Measurements from ENCODE around the gene ADAMTS13. TPM values are rescaled to one million over a fixed set of nuclear protein-coding genes. Genes with fewer than 3 reads are reported as not detected.
"Not testable (repeated sequence)": the region's sequence is repeated elsewhere in the genome, so short reads cannot be mapped to it uniquely, and the experiment has no call there.

The ADAMTS13 gene
- total RNA-seq, 2 donors from 2014 or later: 3.9 to 4.7 TPM

- Mint-ChIP-seq H3K27me3 (ENCODE audit: low read depth) (peaks cover 4% of the 10 kb centered on the region), H3K27ac (no peak overlapping the region), H3K36me3 (ENCODE audit: insufficient read depth in 2 of 2) (no peaks in the 10 kb centered on the region), H3K4me3 (no peak overlapping the region), H3K9me3 (no peaks in the 10 kb centered on the region), H3K4me1 (ENCODE audit: low read depth) (no peaks in the 10 kb centered on the region)
- DNase-seq (no peak), ATAC-seq (replicated peaks in 1 of 2) (no peak)
Observed at GRCh38 chr9:133384736-133385321, 37.3 kb upstream of the ADAMTS13 start.

- peaks cover 5% of the 10 kb centered on the region for H3K27me3 Mint-ChIP-seq (ENCODE audit: low read depth)
- H3K27ac Mint-ChIP-seq: no peak overlapping the region
- no peaks in the 10 kb centered on the region for H3K4me1 Mint-ChIP-seq (ENCODE audit: low read depth)
- DNase-seq (no peak), ATAC-seq (replicated peaks in 1 of 2) (no peak)
- H3K4me3 Mint-ChIP-seq: no peak overlapping the region
- H3K9me3 Mint-ChIP-seq: no peaks in the 10 kb centered on the region
- H3K36me3 Mint-ChIP-seq (ENCODE audit: insufficient read depth in 2 of 2): no peaks in the 10 kb centered on the region
Observed at GRCh38 chr9:133385452-133385851, 36.7 kb upstream of the ADAMTS13 start.

- no peak for ATAC-seq (replicated peaks in 1 of 2)
Observed at GRCh38 chr9:133386338-133386737, 35.8 kb upstream of the ADAMTS13 start.

GRCh38 chr9:133387680-133388079 lies 34.5 kb upstream of the ADAMTS13 start:
- Mint-ChIP-seq H3K27me3 (ENCODE audit: low read depth) (peaks cover 5% of the 10 kb centered on the region), H3K27ac (no peak overlapping the region), H3K4me3 (no peak overlapping the region), H3K4me1 (ENCODE audit: low read depth) (no peaks in the 10 kb centered on the region), H3K9me3 (peaks cover 0 to 2% of the 10 kb centered on the region in 2 donors), H3K36me3 (ENCODE audit: insufficient read depth in 2 of 2) (no peaks in the 10 kb centered on the region)
- ATAC-seq (replicated peaks in 1 of 2) (no peak), DNase-seq (no peak)

More at GRCh38 chr9:133386338-133386737, 35.8 kb upstream of the ADAMTS13 start:
- Mint-ChIP-seq H3K9me3 (no peaks in the 10 kb centered on the region), H3K36me3 (ENCODE audit: insufficient read depth in 2 of 2) (no peaks in the 10 kb centered on the region), H3K4me3 (no peak overlapping the region), H3K27me3 (ENCODE audit: low read depth) (peaks cover 5% of the 10 kb centered on the region), H3K27ac (no peak overlapping the region), H3K4me1 (ENCODE audit: low read depth) (no peaks in the 10 kb centered on the region)
- DNase-seq: no peak

- Mint-ChIP-seq H3K27ac (no peak overlapping the region), H3K27me3 (ENCODE audit: low read depth) (peaks cover 5% of the 10 kb centered on the region), H3K9me3 (peaks cover 0 to 2% of the 10 kb centered on the region in 2 donors), H3K36me3 (ENCODE audit: insufficient read depth in 2 of 2) (no peaks in the 10 kb centered on the region), H3K4me1 (ENCODE audit: low read depth) (no peaks in the 10 kb centered on the region), H3K4me3 (no peak overlapping the region)
- no peak for ATAC-seq (replicated peaks in 1 of 2)
- no peak for DNase-seq
Observed at GRCh38 chr9:133389025-133389557, 33.1 kb upstream of the ADAMTS13 start.

- Mint-ChIP-seq H3K27ac (no peak overlapping the region), H3K9me3 (peaks cover 0 to 2% of the 10 kb centered on the region in 2 donors), H3K27me3 (ENCODE audit: low read depth) (peaks cover 5% of the 10 kb centered on the region), H3K36me3 (ENCODE audit: insufficient read depth in 2 of 2) (no peaks in the 10 kb centered on the region), H3K4me3 (no peak overlapping the region), H3K4me1 (ENCODE audit: low read depth) (no peaks in the 10 kb centered on the region)
- no peak for ATAC-seq (replicated peaks in 1 of 2)
- DNase-seq: no peak
Observed at GRCh38 chr9:133389562-133389961, 32.6 kb upstream of the ADAMTS13 start.

GRCh38 chr9:133390713-133391112 lies 31.5 kb upstream of the ADAMTS13 start:
- Mint-ChIP-seq H3K9me3 (peaks cover 0 to 2% of the 10 kb centered on the region in 2 donors), H3K27me3 (ENCODE audit: low read depth) (peaks cover 5% of the 10 kb centered on the region), H3K4me1 (ENCODE audit: low read depth) (no peaks in the 10 kb centered on the region), H3K27ac (no peak overlapping the region), H3K36me3 (ENCODE audit: insufficient read depth in 2 of 2) (no peaks in the 10 kb centered on the region), H3K4me3 (no peak overlapping the region)
- ATAC-seq (replicated peaks in 1 of 2) (no peak), DNase-seq (no peak)

- not testable (repeated sequence) for H3K27ac Mint-ChIP-seq; DNase-seq; H3K9me3 Mint-ChIP-seq; H3K27me3 Mint-ChIP-seq (ENCODE audit: low read depth); H3K4me3 Mint-ChIP-seq; H3K4me1 Mint-ChIP-seq (ENCODE audit: low read depth); ATAC-seq (replicated peaks in 1 of 2); H3K36me3 Mint-ChIP-seq (ENCODE audit: insufficient read depth in 2 of 2)
Observed at GRCh38 chr9:133391449-133391848, 30.7 kb upstream of the ADAMTS13 start.

- not testable (repeated sequence) for DNase-seq; ATAC-seq (replicated peaks in 1 of 2); H3K4me3 Mint-ChIP-seq; H3K36me3 Mint-ChIP-seq (ENCODE audit: insufficient read depth in 2 of 2); H3K9me3 Mint-ChIP-seq; H3K27ac Mint-ChIP-seq; H3K4me1 Mint-ChIP-seq (ENCODE audit: low read depth); H3K27me3 Mint-ChIP-seq (ENCODE audit: low read depth)
Observed at GRCh38 chr9:133392308-133392707, 29.9 kb upstream of the ADAMTS13 start.

- H3K36me3 Mint-ChIP-seq (ENCODE audit: insufficient read depth in 2 of 2): no peaks in the 10 kb centered on the region
- no peak overlapping the region for H3K27ac Mint-ChIP-seq
- H3K4me1 Mint-ChIP-seq (ENCODE audit: low read depth): peaks cover 5% of the 10 kb centered on the region
- H3K4me3 Mint-ChIP-seq: no peak overlapping the region
- DNase-seq (no peak), ATAC-seq (replicated peaks in 1 of 2) (no peak)
- H3K27me3 Mint-ChIP-seq (ENCODE audit: low read depth): peaks cover 5% of the 10 kb centered on the region
- H3K9me3 Mint-ChIP-seq: peaks cover 0 to 2% of the 10 kb centered on the region in 2 donors
Observed at GRCh38 chr9:133393399-133393798, 28.8 kb upstream of the ADAMTS13 start.

- H3K27me3 Mint-ChIP-seq (ENCODE audit: low read depth): peaks cover 2% of the 10 kb centered on the region
- H3K36me3 Mint-ChIP-seq (ENCODE audit: insufficient read depth in 2 of 2): no peaks in the 10 kb centered on the region
- peaks cover 0 to 2% of the 10 kb centered on the region in 2 donors for H3K9me3 Mint-ChIP-seq
- DNase-seq: no peak
- H3K4me1 Mint-ChIP-seq (ENCODE audit: low read depth): peaks cover 5% of the 10 kb centered on the region
- no peak overlapping the region for H3K27ac Mint-ChIP-seq
- H3K4me3 Mint-ChIP-seq: no peak overlapping the region
- peak; percentile 5 to 22 for ATAC-seq (replicated peaks in 1 of 2)
Observed at GRCh38 chr9:133394687-133395271, 27.4 kb upstream of the ADAMTS13 start.

GRCh38 chr9:133396952-133397351 lies 25.2 kb upstream of the ADAMTS13 start:
- H3K27me3 Mint-ChIP-seq (ENCODE audit: low read depth): no peaks in the 10 kb centered on the region
- ATAC-seq (replicated peaks in 1 of 2) (peak in 1 of 2 donors; percentile 38), DNase-seq (peak in 1 of 2 donors; percentile 18)
- H3K4me3 Mint-ChIP-seq: no peak overlapping the region
- H3K36me3 Mint-ChIP-seq (ENCODE audit: insufficient read depth in 2 of 2): no peaks in the 10 kb centered on the region
- H3K27ac Mint-ChIP-seq: no peak overlapping the region
- peaks cover 5% of the 10 kb centered on the region for H3K4me1 Mint-ChIP-seq (ENCODE audit: low read depth)
- peaks cover 0 to 2% of the 10 kb centered on the region in 2 donors for H3K9me3 Mint-ChIP-seq

GRCh38 chr9:133397370-133397769 lies 24.8 kb upstream of the ADAMTS13 start:
- DNase-seq (no peak), ATAC-seq (replicated peaks in 1 of 2) (no peak)
- no peaks in the 10 kb centered on the region for H3K27me3 Mint-ChIP-seq (ENCODE audit: low read depth)
- no peak overlapping the region for H3K27ac Mint-ChIP-seq
- no peak overlapping the region for H3K4me3 Mint-ChIP-seq
- H3K9me3 Mint-ChIP-seq: peaks cover 0 to under 1% of the 10 kb centered on the region in 2 donors
- H3K4me1 Mint-ChIP-seq (ENCODE audit: low read depth): peaks cover 5% of the 10 kb centered on the region
- H3K36me3 Mint-ChIP-seq (ENCODE audit: insufficient read depth in 2 of 2): no peaks in the 10 kb centered on the region

GRCh38 chr9:133397895-133398294 lies 24.3 kb upstream of the ADAMTS13 start:
- Mint-ChIP-seq H3K27me3 (ENCODE audit: low read depth) (no peaks in the 10 kb centered on the region), H3K4me3 (no peak overlapping the region), H3K36me3 (ENCODE audit: insufficient read depth in 2 of 2) (no peaks in the 10 kb centered on the region), H3K27ac (no peak overlapping the region), H3K9me3 (no peaks in the 10 kb centered on the region), H3K4me1 (ENCODE audit: low read depth) (peaks cover 5% of the 10 kb centered on the region)
- no peak for ATAC-seq (replicated peaks in 1 of 2)
- no peak for DNase-seq
